ENCODE results near the gene ZNF675.
A peak's percentile ranks its signal among the peaks of the same experiment; 100 is the strongest.
"Not testable (repeated sequence)": the region's sequence is repeated elsewhere in the genome, so short reads cannot be mapped to it uniquely, and the experiment has no call there.

The ZNF675 gene

GRCh38 chr19:23686621-23687423 is at the start of gene ZNF675:
ZNF675 (minus strand) TSS chr19:23687212; CDS start chr19:23687033, 179 bp downstream.
- Histone ChIP-seq H3K27me3 (ENCODE audit: control insufficient read depth in 1 of 2, insufficient read depth in 2 of 2, low read length in 2 of 2) (no peaks in the 10 kb centered on the region), H3K9ac (ENCODE audit: low read length in 2 of 2) (peak within 1 kb of the TSS; percentile 70 to 79), H3K36me3 (ENCODE audit: control insufficient read depth in 2 of 2, insufficient read depth in 2 of 2, low read length in 2 of 2) (no peaks in the 10 kb centered on the region), H3K4me1 (ENCODE audit: control insufficient read depth, insufficient read depth, low read length) (peaks cover 3% of the 10 kb centered on the region), H3K27ac (ENCODE audit: low read length) (peak within 1 kb of the TSS; percentile 69), H3K9me3 (ENCODE audit: control insufficient read depth in 2 of 2, low read length in 2 of 2) (no peaks in the 10 kb centered on the region), H3K4me3 (ENCODE audit: low read length in 2 of 2) (peak within 1 kb of the TSS; percentile 91 to 93)

DNA sequence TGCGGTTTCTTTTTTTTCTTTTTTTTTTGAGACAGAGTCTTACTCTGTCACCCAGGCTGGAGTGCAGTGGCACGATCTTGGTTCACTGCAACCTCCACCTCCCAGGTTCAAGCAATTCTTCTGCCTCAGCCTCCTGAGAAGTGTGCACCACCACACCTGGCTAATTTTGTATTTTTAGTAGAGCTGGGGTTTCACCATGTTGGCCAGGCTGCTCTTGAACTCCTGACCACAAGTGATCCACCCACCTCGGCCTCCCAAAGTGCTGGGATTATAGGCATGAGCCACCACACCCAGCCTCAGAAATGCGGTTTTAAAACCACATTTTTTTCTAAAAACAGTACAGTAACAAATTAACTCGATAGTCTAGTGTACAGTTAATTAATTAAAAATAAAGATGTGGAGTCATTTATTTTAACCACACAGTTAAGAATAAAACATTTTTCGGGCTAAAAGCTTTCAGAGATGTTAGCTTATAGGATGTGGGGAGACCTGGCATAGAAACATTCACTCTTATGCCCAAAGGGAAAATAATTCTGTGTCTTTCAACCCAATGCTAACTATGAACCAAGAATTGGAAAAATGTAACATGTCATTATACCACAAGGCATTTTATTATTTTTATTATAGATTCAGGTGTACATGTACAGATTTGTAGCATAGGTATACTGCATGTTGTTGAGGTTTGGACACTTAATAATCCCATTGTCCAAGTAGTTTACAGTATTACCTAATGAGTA is 43.9 kb upstream of the ZNF675 start:
- not testable (repeated sequence) for H3K27ac ChIP-seq (ENCODE audit: low read length); H3K9me3 ChIP-seq (ENCODE audit: control insufficient read depth in 2 of 2, low read length in 2 of 2); H3K27me3 ChIP-seq (ENCODE audit: control insufficient read depth in 1 of 2, insufficient read depth in 2 of 2, low read length in 2 of 2); H3K4me1 ChIP-seq (ENCODE audit: control insufficient read depth, insufficient read depth, low read length); H3K4me3 ChIP-seq (ENCODE audit: low read length in 2 of 2); H3K36me3 ChIP-seq (ENCODE audit: control insufficient read depth in 2 of 2, insufficient read depth in 2 of 2, low read length in 2 of 2); H3K9ac ChIP-seq (ENCODE audit: low read length in 2 of 2)

GRCh38 chr19:23724161-23724560 is 37.1 kb upstream of the ZNF675 start:
- not testable (repeated sequence) for H3K27ac ChIP-seq (ENCODE audit: low read length); H3K9ac ChIP-seq (ENCODE audit: low read length in 2 of 2); H3K4me1 ChIP-seq (ENCODE audit: control insufficient read depth, insufficient read depth, low read length); H3K36me3 ChIP-seq (ENCODE audit: control insufficient read depth in 2 of 2, insufficient read depth in 2 of 2, low read length in 2 of 2); H3K9me3 ChIP-seq (ENCODE audit: control insufficient read depth in 2 of 2, low read length in 2 of 2); H3K27me3 ChIP-seq (ENCODE audit: control insufficient read depth in 1 of 2, insufficient read depth in 2 of 2, low read length in 2 of 2); H3K4me3 ChIP-seq (ENCODE audit: low read length in 2 of 2)

- H3K27ac ChIP-seq (ENCODE audit: low read length): no peak overlapping the region
- H3K4me3 ChIP-seq (ENCODE audit: low read length in 2 of 2): no peak overlapping the region
- no peaks in the 10 kb centered on the region for H3K27me3 ChIP-seq (ENCODE audit: control insufficient read depth in 1 of 2, insufficient read depth in 2 of 2, low read length in 2 of 2)
- H3K4me1 ChIP-seq (ENCODE audit: control insufficient read depth, insufficient read depth, low read length): no peaks in the 10 kb centered on the region
- H3K9ac ChIP-seq (ENCODE audit: low read length in 2 of 2): no peak overlapping the region
- H3K9me3 ChIP-seq (ENCODE audit: control insufficient read depth in 2 of 2, low read length in 2 of 2): no peaks in the 10 kb centered on the region
- no peaks in the 10 kb centered on the region for H3K36me3 ChIP-seq (ENCODE audit: control insufficient read depth in 2 of 2, insufficient read depth in 2 of 2, low read length in 2 of 2)
These were observed 31.8 kb upstream of the ZNF675 start for GRCh38 chr19:23718802-23719201.

DNA sequence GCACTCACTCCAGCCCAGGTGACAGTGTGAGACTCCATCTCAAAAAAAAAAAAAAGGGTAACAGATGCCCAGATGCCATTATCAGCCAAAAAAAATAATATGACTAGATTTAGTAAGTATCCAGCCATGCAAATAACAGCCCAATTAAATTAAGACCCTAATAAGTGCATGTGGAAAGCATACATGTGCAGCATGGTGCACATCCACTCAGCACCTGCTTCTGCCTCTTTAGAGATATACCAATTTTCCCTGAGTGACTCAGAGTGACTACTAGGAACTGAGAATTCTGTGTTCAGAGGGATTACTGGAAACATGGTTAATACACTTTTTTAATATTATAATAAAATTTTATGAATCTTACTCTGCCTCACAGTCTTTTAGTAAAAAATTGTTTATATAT is 29.8 kb upstream of the ZNF675 start:
- Histone ChIP-seq H3K4me3 (ENCODE audit: low read length in 2 of 2) (no peak overlapping the region), H3K27ac (ENCODE audit: low read length) (no peak overlapping the region), H3K4me1 (ENCODE audit: control insufficient read depth, insufficient read depth, low read length) (no peaks in the 10 kb centered on the region), H3K27me3 (ENCODE audit: control insufficient read depth in 1 of 2, insufficient read depth in 2 of 2, low read length in 2 of 2) (no peaks in the 10 kb centered on the region), H3K36me3 (ENCODE audit: control insufficient read depth in 2 of 2, insufficient read depth in 2 of 2, low read length in 2 of 2) (no peaks in the 10 kb centered on the region), H3K9ac (ENCODE audit: low read length in 2 of 2) (no peak overlapping the region), H3K9me3 (ENCODE audit: control insufficient read depth in 2 of 2, low read length in 2 of 2) (no peaks in the 10 kb centered on the region)

GRCh38 chr19:23709347-23709746 is 22.3 kb upstream of the ZNF675 start:
- H3K9me3 ChIP-seq (ENCODE audit: control insufficient read depth in 2 of 2, low read length in 2 of 2): no peaks in the 10 kb centered on the region
- no peak overlapping the region for H3K4me3 ChIP-seq (ENCODE audit: low read length in 2 of 2)
- no peaks in the 10 kb centered on the region for H3K27me3 ChIP-seq (ENCODE audit: control insufficient read depth in 1 of 2, insufficient read depth in 2 of 2, low read length in 2 of 2)
- H3K9ac ChIP-seq (ENCODE audit: low read length in 2 of 2): no peak overlapping the region
- H3K27ac ChIP-seq (ENCODE audit: low read length): no peak overlapping the region
- no peaks in the 10 kb centered on the region for H3K36me3 ChIP-seq (ENCODE audit: control insufficient read depth in 2 of 2, insufficient read depth in 2 of 2, low read length in 2 of 2)
- H3K4me1 ChIP-seq (ENCODE audit: control insufficient read depth, insufficient read depth, low read length): no peaks in the 10 kb centered on the region

DNA sequence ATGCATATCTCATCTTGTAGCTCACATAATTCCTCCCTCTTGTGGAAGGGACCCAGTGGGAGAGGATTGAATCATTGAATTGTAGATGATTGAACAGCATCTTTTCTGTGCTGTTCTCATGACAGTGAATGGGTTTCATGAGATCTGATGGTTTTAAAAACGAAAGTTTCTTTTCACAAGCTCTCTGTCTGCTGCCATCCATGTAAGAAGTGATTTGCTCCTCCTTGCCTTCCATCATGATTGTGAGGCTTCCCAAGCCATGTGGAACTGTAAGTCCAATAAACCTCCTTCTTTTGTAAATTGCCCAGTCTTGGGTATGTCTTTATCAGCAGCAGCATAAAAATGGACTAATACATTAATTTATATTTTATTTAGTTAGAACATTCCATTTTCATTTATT is 19.6 kb upstream of the ZNF675 start:
- H3K9ac ChIP-seq (ENCODE audit: low read length in 2 of 2): no peak overlapping the region
- H3K9me3 ChIP-seq (ENCODE audit: control insufficient read depth in 2 of 2, low read length in 2 of 2): no peaks in the 10 kb centered on the region
- H3K4me3 ChIP-seq (ENCODE audit: low read length in 2 of 2): no peak overlapping the region
- no peaks in the 10 kb centered on the region for H3K4me1 ChIP-seq (ENCODE audit: control insufficient read depth, insufficient read depth, low read length)
- H3K27me3 ChIP-seq (ENCODE audit: control insufficient read depth in 1 of 2, insufficient read depth in 2 of 2, low read length in 2 of 2): no peaks in the 10 kb centered on the region
- H3K36me3 ChIP-seq (ENCODE audit: control insufficient read depth in 2 of 2, insufficient read depth in 2 of 2, low read length in 2 of 2): no peaks in the 10 kb centered on the region
- no peak overlapping the region for H3K27ac ChIP-seq (ENCODE audit: low read length)

DNA sequence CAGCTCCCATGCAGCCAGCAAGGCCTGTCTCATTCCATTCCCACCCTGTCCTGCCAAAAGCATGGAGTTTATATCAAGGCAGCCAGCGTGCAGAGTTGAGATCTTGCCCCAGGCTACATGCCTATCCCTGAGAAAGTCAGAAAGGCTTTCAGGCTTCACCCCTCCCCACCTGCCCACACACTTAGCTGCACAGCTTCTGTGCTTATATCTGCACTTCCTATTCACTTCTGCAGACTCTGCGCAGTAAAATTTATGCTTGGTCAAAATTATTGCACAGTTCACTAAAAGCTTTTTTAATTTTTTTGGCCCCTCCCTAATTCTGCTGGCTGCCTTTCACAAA is 12.5 kb upstream of the ZNF675 start:
- no peak overlapping the region for H3K27ac ChIP-seq (ENCODE audit: low read length)
- peaks cover 0 to 3% of the 10 kb centered on the region in 2 donors for H3K9me3 ChIP-seq (ENCODE audit: control insufficient read depth in 2 of 2, low read length in 2 of 2)
- no peak overlapping the region for H3K4me3 ChIP-seq (ENCODE audit: low read length in 2 of 2)
- no peaks in the 10 kb centered on the region for H3K36me3 ChIP-seq (ENCODE audit: control insufficient read depth in 2 of 2, insufficient read depth in 2 of 2, low read length in 2 of 2)
- no peaks in the 10 kb centered on the region for H3K4me1 ChIP-seq (ENCODE audit: control insufficient read depth, insufficient read depth, low read length)
- H3K27me3 ChIP-seq (ENCODE audit: control insufficient read depth in 1 of 2, insufficient read depth in 2 of 2, low read length in 2 of 2): no peaks in the 10 kb centered on the region
- H3K9ac ChIP-seq (ENCODE audit: low read length in 2 of 2): no peak overlapping the region

DNA sequence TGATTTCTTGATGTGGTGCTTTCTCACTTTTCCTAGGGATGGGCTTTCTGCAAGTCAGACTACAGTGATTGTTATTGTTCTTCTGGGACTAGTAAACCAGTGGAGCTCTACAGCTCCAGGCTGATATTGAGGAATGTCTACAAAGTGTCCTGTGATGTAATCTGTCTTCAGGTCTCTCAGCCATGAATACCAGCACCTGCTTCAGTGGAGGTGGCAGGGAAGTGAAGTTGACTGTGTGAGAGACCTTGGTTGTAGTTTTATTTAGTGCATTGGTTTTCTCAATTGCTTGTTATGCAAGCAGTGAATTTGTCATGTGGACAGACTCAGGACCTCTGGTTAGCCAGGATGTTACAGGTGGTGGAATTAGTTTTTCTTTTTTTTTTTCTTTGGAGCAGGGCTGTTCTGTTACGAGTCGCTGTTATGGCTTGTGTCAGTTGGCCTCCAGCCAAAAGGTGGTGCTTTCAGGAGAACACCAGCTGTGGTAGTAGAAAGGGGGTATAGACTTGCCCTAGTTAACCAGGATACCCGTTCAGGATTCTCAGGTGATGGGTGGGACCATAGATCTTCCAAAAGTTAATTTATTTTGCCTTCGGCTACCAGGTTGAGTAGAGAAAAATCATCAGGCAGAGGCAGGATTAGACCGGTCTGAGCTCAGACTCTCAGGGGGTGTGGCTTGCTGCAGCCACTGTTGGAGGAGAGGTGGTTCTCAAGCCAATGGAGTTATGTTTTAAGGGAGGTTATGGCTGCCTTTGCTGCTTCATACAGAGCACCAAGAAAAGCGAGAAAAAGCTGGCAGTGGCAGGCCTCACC is 11.9 kb upstream of the ZNF675 start:
- H3K36me3 ChIP-seq (ENCODE audit: control insufficient read depth in 2 of 2, insufficient read depth in 2 of 2, low read length in 2 of 2): no peaks in the 10 kb centered on the region
- no peaks in the 10 kb centered on the region for H3K4me1 ChIP-seq (ENCODE audit: control insufficient read depth, insufficient read depth, low read length)
- no peak overlapping the region for H3K4me3 ChIP-seq (ENCODE audit: low read length in 2 of 2)
- H3K27ac ChIP-seq (ENCODE audit: low read length): no peak overlapping the region
- H3K9ac ChIP-seq (ENCODE audit: low read length in 2 of 2): no peak overlapping the region
- H3K9me3 ChIP-seq (ENCODE audit: control insufficient read depth in 2 of 2, low read length in 2 of 2): peaks cover 0 to 3% of the 10 kb centered on the region in 2 donors
- H3K27me3 ChIP-seq (ENCODE audit: control insufficient read depth in 1 of 2, insufficient read depth in 2 of 2, low read length in 2 of 2): no peaks in the 10 kb centered on the region

- not testable (repeated sequence) for H3K9ac ChIP-seq (ENCODE audit: low read length in 2 of 2); H3K27ac ChIP-seq (ENCODE audit: low read length); H3K27me3 ChIP-seq (ENCODE audit: control insufficient read depth in 1 of 2, insufficient read depth in 2 of 2, low read length in 2 of 2); H3K9me3 ChIP-seq (ENCODE audit: control insufficient read depth in 2 of 2, low read length in 2 of 2); H3K4me1 ChIP-seq (ENCODE audit: control insufficient read depth, insufficient read depth, low read length); H3K36me3 ChIP-seq (ENCODE audit: control insufficient read depth in 2 of 2, insufficient read depth in 2 of 2, low read length in 2 of 2); H3K4me3 ChIP-seq (ENCODE audit: low read length in 2 of 2)
These were observed 5.9 kb upstream of the ZNF675 start for GRCh38 chr19:23692937-23693336.

Data from stomach smooth muscle (tissue), 2 donors.